ENCODE results near the gene TWSG1. TPM values are rescaled to one million over a fixed set of nuclear protein-coding genes. Genes with fewer than 3 reads are reported as not detected.

TWSG1 gene
- total and polyA plus RNA-seq, 2 of the 13 experiments (the other 11 are each of a cell fraction or from before 2014, with no cell fraction given) = 6.6 to 9.4 TPM

- TF ChIP-seq, protein P1, sequence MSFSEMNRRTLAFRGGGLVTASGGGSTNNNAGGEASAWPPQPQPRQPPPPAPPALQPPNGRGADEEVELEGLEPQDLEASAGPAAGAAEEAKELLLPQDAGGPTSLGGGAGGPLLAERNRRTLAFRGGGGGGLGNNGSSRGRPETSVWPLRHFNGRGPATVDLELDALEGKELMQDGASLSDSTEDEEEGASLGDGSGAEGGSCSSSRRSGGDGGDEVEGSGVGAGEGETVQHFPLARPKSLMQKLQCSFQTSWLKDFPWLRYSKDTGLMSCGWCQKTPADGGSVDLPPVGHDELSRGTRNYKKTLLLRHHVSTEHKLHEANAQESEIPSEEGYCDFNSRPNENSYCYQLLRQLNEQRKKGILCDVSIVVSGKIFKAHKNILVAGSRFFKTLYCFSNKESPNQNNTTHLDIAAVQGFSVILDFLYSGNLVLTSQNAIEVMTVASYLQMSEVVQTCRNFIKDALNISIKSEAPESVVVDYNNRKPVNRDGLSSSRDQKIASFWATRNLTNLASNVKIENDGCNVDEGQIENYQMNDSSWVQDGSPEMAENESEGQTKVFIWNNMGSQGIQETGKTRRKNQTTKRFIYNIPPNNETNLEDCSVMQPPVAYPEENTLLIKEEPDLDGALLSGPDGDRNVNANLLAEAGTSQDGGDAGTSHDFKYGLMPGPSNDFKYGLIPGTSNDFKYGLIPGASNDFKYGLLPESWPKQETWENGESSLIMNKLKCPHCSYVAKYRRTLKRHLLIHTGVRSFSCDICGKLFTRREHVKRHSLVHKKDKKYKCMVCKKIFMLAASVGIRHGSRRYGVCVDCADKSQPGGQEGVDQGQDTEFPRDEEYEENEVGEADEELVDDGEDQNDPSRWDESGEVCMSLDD (CRISPR knock-in tag; IDR thresholded peaks at IDR 0.05; ENCODE audit: borderline replicate concordance) = peak; percentile 74; the same call in 1 of the 2 replicates
- TF ChIP-seq, protein P2, sequence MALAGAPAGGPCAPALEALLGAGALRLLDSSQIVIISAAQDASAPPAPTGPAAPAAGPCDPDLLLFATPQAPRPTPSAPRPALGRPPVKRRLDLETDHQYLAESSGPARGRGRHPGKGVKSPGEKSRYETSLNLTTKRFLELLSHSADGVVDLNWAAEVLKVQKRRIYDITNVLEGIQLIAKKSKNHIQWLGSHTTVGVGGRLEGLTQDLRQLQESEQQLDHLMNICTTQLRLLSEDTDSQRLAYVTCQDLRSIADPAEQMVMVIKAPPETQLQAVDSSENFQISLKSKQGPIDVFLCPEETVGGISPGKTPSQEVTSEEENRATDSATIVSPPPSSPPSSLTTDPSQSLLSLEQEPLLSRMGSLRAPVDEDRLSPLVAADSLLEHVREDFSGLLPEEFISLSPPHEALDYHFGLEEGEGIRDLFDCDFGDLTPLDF (CRISPR knock-in tag; IDR thresholded peaks at IDR 0.05) = 0 out of 2 replicates have a peak, but pooled peaks have one; percentile 34
- TF ChIP-seq ZBTB38 (CRISPR knock-in tag; IDR thresholded peaks at IDR 0.05) (0 out of 2 replicates have a peak, but pooled peaks have one; percentile 1), ZNF740 (CRISPR knock-in tag; IDR thresholded peaks at IDR 0.05) (peak; percentile 74; the same call in 1 of the 2 replicates), LCORL (IDR thresholded peaks at IDR 0.05) (no peak), LCORL (CRISPR knock-in tag; IDR thresholded peaks at IDR 0.05) (no peak), ZFAT (CRISPR knock-in tag; conservative IDR thresholded peaks at IDR 0.05) (peak; percentile 40; the same call in 1 of the 2 replicates), ZNF713 (CRISPR knock-in tag; IDR thresholded peaks at IDR 0.05) (no peak), CCDC6 (CRISPR knock-in tag; IDR thresholded peaks at IDR 0.05) (peak; percentile 45; the same call in 1 of the 2 replicates), CTCF (CRISPR knock-in tag; IDR thresholded peaks at IDR 0.05) (peak; percentile 62), SP1 (IDR thresholded peaks at IDR 0.05) (no peak), SP1 (CRISPR knock-in tag; IDR thresholded peaks at IDR 0.05) (peak; percentile 79; the same call in 1 of the 2 replicates), PATZ1 (CRISPR knock-in tag; IDR thresholded peaks at IDR 0.05) (peak; percentile 76)
- TF ChIP-seq, protein P3, sequence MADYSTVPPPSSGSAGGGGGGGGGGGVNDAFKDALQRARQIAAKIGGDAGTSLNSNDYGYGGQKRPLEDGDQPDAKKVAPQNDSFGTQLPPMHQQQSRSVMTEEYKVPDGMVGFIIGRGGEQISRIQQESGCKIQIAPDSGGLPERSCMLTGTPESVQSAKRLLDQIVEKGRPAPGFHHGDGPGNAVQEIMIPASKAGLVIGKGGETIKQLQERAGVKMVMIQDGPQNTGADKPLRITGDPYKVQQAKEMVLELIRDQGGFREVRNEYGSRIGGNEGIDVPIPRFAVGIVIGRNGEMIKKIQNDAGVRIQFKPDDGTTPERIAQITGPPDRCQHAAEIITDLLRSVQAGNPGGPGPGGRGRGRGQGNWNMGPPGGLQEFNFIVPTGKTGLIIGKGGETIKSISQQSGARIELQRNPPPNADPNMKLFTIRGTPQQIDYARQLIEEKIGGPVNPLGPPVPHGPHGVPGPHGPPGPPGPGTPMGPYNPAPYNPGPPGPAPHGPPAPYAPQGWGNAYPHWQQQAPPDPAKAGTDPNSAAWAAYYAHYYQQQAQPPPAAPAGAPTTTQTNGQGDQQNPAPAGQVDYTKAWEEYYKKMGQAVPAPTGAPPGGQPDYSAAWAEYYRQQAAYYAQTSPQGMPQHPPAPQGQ (CRISPR knock-in tag; IDR thresholded peaks at IDR 0.05; ENCODE audit: borderline replicate concordance) = no peak
- TF ChIP-seq, protein P4, sequence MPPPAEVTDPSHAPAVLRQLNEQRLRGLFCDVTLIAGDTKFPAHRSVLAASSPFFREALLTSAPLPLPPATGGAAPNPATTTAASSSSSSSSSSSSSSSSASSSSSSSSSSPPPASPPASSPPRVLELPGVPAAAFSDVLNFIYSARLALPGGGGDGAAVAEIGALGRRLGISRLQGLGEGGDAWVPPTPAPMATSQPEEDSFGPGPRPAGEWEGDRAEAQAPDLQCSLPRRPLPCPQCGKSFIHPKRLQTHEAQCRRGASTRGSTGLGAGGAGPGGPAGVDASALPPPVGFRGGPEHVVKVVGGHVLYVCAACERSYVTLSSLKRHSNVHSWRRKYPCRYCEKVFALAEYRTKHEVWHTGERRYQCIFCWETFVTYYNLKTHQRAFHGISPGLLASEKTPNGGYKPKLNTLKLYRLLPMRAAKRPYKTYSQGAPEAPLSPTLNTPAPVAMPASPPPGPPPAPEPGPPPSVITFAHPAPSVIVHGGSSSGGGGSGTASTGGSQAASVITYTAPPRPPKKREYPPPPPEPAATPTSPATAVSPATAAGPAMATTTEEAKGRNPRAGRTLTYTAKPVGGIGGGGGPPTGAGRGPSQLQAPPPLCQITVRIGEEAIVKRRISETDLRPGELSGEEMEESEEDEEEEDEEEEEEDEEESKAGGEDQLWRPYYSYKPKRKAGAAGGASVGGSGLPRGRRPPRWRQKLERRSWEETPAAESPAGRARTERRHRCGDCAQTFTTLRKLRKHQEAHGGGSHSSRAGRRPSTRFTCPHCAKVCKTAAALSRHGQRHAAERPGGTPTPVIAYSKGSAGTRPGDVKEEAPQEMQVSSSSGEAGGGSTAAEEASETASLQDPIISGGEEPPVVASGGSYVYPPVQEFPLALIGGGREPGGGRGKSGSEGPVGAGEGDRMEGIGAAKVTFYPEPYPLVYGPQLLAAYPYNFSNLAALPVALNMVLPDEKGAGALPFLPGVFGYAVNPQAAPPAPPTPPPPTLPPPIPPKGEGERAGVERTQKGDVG (CRISPR knock-in tag; IDR thresholded peaks at IDR 0.05; ENCODE audit: borderline replicate concordance) = no peak
Measured at GRCh38 chr18:9334329-9334972, at the start of gene TWSG1 (continued).

Data from HepG2 (cell line).